Renal cortical epithelial cell (primary cell): ENCODE measurements around the gene CRYGS. TPM values are rescaled to one million over a fixed set of nuclear protein-coding genes. Genes with fewer than 3 reads are reported as not detected.

Experiments
- DNase-seq: peaks from one replicate; pipeline ENCODE4 v3.0.0-alpha.2; 2011; ENCODE audit warnings: low read depth
- total RNA-seq: library from RNA; depleted of rRNA; stranded (reverse); fragments of >200 nt; gene quantifications from 2 replicates; pipeline ENCODE4 v1.2.3, GENCODE V29; 2014

Gene CRYGS
- total RNA-seq, 1 donor from 2014 or later, result 1.2 TPM

DNA sequence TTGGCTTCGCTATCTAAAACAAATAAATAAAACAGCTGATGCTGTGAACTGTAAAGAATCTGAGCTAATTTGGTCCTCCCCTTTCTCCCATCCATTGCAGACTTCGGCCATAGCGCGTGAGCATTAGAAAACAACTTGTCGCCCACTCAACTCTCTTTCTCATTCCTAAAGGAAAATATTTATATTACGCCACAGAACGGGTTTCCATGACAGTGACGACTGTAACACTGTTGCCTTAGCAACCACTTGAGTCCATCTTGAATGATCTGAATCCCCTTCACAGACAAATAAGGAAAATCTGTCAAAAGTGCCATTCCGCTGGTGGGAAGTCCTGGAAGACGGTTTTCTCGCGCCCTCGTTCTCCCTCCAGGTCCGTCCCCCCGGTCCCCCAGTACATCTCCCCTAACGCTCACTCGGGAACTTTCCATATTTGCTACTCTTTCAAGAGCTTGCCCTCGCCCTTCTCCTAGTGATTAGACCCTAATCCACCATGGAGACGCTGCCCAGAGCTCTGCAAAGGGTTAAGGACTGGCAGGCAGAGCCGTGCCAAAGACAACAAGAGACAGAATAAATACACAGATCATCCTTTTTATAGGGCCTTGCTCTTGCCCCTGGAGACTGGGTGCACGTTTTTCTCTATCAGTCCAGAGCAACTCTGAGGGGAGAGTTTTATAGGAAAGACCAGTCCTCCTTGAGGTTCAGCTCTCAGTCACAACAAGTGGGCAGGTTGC lies 50.5 kb downstream of the CRYGS start:
- DNase-seq, result no peak

DNA sequence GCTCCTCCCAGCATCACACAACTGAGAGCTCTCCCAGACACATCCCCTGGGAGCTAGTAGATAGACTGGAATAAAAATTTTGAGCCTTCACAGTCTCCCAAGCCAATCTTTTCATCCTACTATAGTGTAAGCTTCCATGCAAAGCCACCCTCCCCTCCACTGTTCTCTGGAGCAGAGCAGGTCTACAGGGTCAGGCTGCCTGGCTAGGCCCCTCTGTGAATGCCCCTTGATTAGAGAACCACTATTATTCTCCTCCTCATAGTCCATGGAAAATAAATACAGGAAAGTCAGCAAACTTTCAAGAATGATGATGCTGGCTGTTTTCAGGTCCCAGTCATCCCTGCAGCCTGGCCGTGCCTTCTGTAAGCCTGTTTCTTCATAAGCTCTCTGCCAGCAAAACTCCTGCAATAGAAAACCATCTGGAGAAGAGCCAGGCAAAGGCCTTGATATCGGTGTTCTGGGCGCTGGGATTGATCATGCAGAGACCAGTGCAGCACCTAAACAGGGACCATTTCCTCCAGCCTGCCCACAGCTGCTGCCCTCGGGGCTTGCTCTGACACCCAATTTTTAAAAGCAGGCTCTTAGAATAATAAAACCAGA lies 51.7 kb downstream of the CRYGS start:
- DNase-seq, result no peak

DNA sequence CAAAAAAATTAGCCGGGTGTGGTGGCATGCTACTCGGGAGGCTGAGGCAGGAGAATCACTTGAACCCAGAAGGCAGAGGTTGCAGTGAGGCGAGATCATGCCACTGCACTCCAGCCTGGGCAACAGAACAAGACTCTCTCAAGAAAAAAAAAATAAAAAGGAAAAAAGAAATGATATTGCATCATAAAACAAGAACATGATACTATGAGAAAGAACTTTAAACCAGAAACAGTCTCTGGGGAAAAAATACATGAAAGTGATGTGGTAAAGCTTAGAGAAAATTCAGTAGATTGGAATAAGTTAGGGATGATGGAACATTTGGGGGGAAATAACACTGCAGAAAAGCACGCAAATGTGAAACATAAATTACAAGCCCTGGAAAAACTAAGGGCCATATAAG lies 54.7 kb downstream of the CRYGS start:
- no peak for DNase-seq

Other genes starting within 250 kb of the CRYGS start
- gene DGKG, start 182.1 kb downstream of the CRYGS start, total RNA-seq, result 0.15 and 6.8 TPM in 2 replicates
- 15.5 and 16.0 TPM in 2 replicates for gene TBCCD1, start 23.0 kb upstream of the CRYGS start, total RNA-seq
- 57.9 and 62.9 TPM in 2 replicates for gene DNAJB11, start 26.3 kb upstream of the CRYGS start, total RNA-seq
- gene AHSG, start 68.7 kb upstream of the CRYGS start, total RNA-seq, result not detected in 2 replicates
- gene FETUB, start 96.0 kb upstream of the CRYGS start, total RNA-seq, result not detected in 2 replicates
- 0.15 TPM in 1 of 2 replicates, not detected in the other for gene HRG, start 121.6 kb upstream of the CRYGS start, total RNA-seq
- gene KNG1, start 173.0 kb upstream of the CRYGS start, total RNA-seq, result 0.99 TPM in 1 of 2 replicates, not detected in the other
- gene EIF4A2, start 239.2 kb upstream of the CRYGS start, total RNA-seq, result 725 and 842 TPM in 2 replicates